ENCODE results near the gene ATL3.
A peak's percentile ranks its signal among the peaks of the same experiment; 100 is the strongest.

Gene ATL3

GRCh38 chr11:63613517-63614135, 57.5 kb downstream of the ATL3 start:
- TF ChIP-seq, protein P1, sequence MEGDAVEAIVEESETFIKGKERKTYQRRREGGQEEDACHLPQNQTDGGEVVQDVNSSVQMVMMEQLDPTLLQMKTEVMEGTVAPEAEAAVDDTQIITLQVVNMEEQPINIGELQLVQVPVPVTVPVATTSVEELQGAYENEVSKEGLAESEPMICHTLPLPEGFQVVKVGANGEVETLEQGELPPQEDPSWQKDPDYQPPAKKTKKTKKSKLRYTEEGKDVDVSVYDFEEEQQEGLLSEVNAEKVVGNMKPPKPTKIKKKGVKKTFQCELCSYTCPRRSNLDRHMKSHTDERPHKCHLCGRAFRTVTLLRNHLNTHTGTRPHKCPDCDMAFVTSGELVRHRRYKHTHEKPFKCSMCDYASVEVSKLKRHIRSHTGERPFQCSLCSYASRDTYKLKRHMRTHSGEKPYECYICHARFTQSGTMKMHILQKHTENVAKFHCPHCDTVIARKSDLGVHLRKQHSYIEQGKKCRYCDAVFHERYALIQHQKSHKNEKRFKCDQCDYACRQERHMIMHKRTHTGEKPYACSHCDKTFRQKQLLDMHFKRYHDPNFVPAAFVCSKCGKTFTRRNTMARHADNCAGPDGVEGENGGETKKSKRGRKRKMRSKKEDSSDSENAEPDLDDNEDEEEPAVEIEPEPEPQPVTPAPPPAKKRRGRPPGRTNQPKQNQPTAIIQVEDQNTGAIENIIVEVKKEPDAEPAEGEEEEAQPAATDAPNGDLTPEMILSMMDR (IDR thresholded peaks at IDR 0.05; ENCODE audit: low read depth, low read length): no peak
- in situ Hi-C loops (cut with HindIII; ENCODE audit: low sequenced_read_pairs): no loop called here
- H3K4me3 ChIP-seq (ENCODE audit: low read depth, low read length): peak overlapping the region; percentile 64
- peak; percentile 12 for DNase-seq (ENCODE audit: low read depth, low spot score)

DNA sequence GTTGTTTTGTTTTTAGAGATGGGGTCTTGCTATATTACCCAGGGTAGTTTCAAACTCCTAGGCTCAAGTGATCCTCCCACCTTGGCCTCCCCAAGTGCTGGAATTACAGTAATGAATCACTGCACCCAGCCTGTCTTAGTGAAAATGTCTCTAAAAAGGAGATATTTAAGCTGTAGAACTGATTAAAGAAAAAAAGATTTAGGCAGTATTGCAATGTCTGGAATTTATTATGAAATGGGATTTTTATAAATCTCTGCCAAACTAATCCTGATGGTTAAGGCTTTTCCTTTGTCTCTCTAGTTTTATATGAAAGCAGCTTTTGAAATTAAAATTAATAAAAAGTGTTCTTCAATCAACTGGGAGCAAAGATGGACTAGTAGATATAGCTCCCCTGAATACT, 59.0 kb downstream of the ATL3 start:
- no peak for DNase-seq (ENCODE audit: low read depth, low spot score)
- no peak overlapping the region for H3K4me3 ChIP-seq (ENCODE audit: low read depth, low read length)
- TF ChIP-seq, protein P1 (IDR thresholded peaks at IDR 0.05; ENCODE audit: low read depth, low read length): no peak
- in situ Hi-C loops (cut with HindIII; ENCODE audit: low sequenced_read_pairs): no loop called here

DNA sequence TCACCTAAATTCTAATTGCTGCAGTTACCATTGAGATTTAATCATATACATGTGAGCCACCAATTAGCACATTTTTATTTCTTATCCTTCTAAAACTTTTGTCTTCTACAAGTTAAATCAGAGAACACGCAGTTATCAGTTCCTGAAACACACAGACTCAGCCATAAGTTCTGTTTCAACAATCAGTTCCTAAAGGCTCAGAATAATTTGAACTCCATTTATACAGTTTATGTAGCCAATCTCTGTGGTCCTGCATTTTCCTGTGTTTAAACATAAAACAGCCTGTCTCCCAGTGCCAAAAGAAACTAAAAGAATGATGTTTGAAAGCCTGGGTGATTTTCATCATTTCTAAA, 59.8 kb downstream of the ATL3 start:
- in situ Hi-C loops (cut with HindIII; ENCODE audit: low sequenced_read_pairs): no loop called here
- TF ChIP-seq, protein P1 (IDR thresholded peaks at IDR 0.05; ENCODE audit: low read depth, low read length): no peak
- no peak overlapping the region for H3K4me3 ChIP-seq (ENCODE audit: low read depth, low read length)
- DNase-seq (ENCODE audit: low read depth, low spot score): peak; percentile 8

DNA sequence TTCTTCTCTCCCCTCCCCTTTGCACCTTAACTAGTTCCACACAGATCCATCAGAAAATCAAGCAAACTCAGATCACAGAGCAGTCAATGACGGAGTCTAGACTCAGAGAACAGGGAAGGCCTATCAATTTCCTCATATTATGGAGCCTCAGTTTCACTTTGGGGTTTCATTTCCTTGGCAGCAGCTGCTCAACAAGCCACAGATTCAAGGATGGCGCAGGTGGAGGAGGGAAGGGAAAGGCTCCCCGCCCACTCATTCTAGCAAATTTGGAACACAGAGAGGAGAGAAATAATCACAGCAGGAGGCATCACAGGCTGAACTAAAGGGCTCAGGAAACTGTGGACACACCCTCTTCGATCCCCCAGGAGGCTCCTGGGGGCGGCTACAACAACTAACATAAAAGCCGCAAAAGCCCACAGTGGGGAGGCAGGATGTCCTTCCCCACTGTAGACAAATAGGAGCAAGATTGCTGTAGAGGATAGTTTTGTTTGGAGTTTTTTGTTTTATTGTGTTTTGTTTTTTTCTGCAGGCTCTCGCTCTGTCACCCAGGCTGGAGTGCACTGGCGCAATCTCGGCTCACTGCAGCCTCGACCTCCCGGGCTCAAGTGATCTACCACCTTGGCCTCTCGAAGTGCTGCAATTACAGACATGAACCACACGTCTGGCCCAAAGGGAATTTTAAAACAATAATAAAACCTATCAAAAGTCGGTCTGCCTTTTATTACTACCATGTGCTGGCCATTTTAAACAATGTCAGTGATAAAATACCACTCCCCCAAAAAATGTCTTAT, 60.4 kb downstream of the ATL3 start:
- DNase-seq (ENCODE audit: low read depth, low spot score): peak; percentile 84
- in situ Hi-C loops (cut with HindIII; ENCODE audit: low sequenced_read_pairs): no loop called here
- TF ChIP-seq, protein P1 (IDR thresholded peaks at IDR 0.05; ENCODE audit: low read depth, low read length): no peak
- H3K4me3 ChIP-seq (ENCODE audit: low read depth, low read length): peak overlapping the region; percentile 1

GRCh38 chr11:63609971-63610580, 61.1 kb downstream of the ATL3 start:
- in situ Hi-C loops (cut with HindIII; ENCODE audit: low sequenced_read_pairs): no loop called here

GRCh38 chr11:63609536-63609935, 61.6 kb downstream of the ATL3 start:
- TF ChIP-seq, protein P1 (IDR thresholded peaks at IDR 0.05; ENCODE audit: low read depth, low read length): no peak
- in situ Hi-C loops (cut with HindIII; ENCODE audit: low sequenced_read_pairs): no loop called here
- DNase-seq (ENCODE audit: low read depth, low spot score): no peak
- no peak overlapping the region for H3K4me3 ChIP-seq (ENCODE audit: low read depth, low read length)

More at GRCh38 chr11:63609971-63610580, 61.1 kb downstream of the ATL3 start:
- H3K4me3 ChIP-seq (ENCODE audit: low read depth, low read length): no peak overlapping the region
- TF ChIP-seq, protein P1 (IDR thresholded peaks at IDR 0.05; ENCODE audit: low read depth, low read length): no peak
- DNase-seq (ENCODE audit: low read depth, low spot score): peak; percentile 10

All from astrocyte of the spinal cord (primary cell).